DND-41 (cell line): ENCODE measurements around the gene SCUBE1.

Experiments
- ATAC-seq: fragments of 200-7000 bp; cut with Tn5 transposase; 3 replicates; pipeline ENCODE4 v1.9.1; 2021; ENCODE audit warnings: low read depth; ENCODE audit not compliant: insufficient read depth
- DNase-seq: peaks from one replicate; pipeline ENCODE4 v3.0.0-alpha.2; 2020
- H2AFZ ChIP-seq: 2 replicates; pipeline ENCODE4 v1.6.0; 2012; ENCODE audit warnings: low read depth, low read length
- H3K27ac ChIP-seq: 2 replicates; pipeline ENCODE4 v1.5.1; 2012; ENCODE audit warnings: low read length, inconsistent platforms
- H3K27me3 ChIP-seq: fragments of 200-600 bp; sonication (generic); 2 replicates; pipeline ENCODE4 v1.6.0; 2012; ENCODE audit warnings: low read length, mild to moderate bottlenecking, inconsistent platforms; ENCODE audit not compliant: insufficient read depth, poor library complexity
- H3K36me3 ChIP-seq: 2 replicates; pipeline ENCODE4 v1.5.1; 2012; ENCODE audit warnings: low read length, inconsistent platforms; ENCODE audit not compliant: insufficient read depth
- H3K4me1 ChIP-seq: 2 replicates; pipeline ENCODE4 v1.5.1; 2012; ENCODE audit warnings: mild to moderate bottlenecking, low read length; ENCODE audit not compliant: insufficient read depth
- H3K4me2 ChIP-seq: 2 replicates; pipeline ENCODE4 v1.6.0; 2012; ENCODE audit warnings: mild to moderate bottlenecking, moderate library complexity, low read length, inconsistent platforms; ENCODE audit not compliant: insufficient read depth
- H3K4me3 ChIP-seq, 2 experiments: fragments of 200-600 bp in 1 of 2; shearing (Covaris generic) in 1 of 2; 2 replicates each; pipeline ENCODE4 v1.5.1; 2012 to 2016; ENCODE audit warnings: inconsistent platforms in 2 of 2, low read length in 2 of 2, mild to moderate bottlenecking in 2 of 2, low read depth in 1 of 2, moderate library complexity in 1 of 2
- H3K79me2 ChIP-seq: 2 replicates; pipeline ENCODE4 v1.6.0; 2012; ENCODE audit warnings: low read length, inconsistent platforms; ENCODE audit not compliant: insufficient read depth
- H3K9ac ChIP-seq: 2 replicates; pipeline ENCODE4 v1.6.0; 2012; ENCODE audit warnings: low read depth, mild to moderate bottlenecking, inconsistent platforms, low read length, moderate library complexity
- H3K9me3 ChIP-seq: 2 replicates; pipeline ENCODE4 v1.5.1; 2012; ENCODE audit warnings: low read length, moderate library complexity, mild to moderate bottlenecking, inconsistent platforms; ENCODE audit not compliant: insufficient read depth, severe bottlenecking
- H4K20me1 ChIP-seq: 2 replicates; pipeline ENCODE4 v1.6.0; 2012; ENCODE audit warnings: low read length; ENCODE audit not compliant: insufficient read depth
- EZH2 ChIP-seq: IDR thresholded peaks from 3 replicates; pipeline ENCODE4 v1.6.1; 2012; ENCODE audit warnings: borderline replicate concordance, low read depth, mild to moderate bottlenecking, moderate library complexity, low read length, inconsistent platforms; ENCODE audit not compliant: severe bottlenecking
- TF ChIP-seq, protein P1 (sequence below): IDR thresholded peaks from 2 replicates; pipeline ENCODE4 v1.5.1; 2012; ENCODE audit warnings: borderline replicate concordance, low read length, moderate library complexity, mild to moderate bottlenecking; ENCODE audit not compliant: poor library complexity, severe bottlenecking; ENCODE audit errors: extremely low read depth

The SCUBE1 gene

DNA sequence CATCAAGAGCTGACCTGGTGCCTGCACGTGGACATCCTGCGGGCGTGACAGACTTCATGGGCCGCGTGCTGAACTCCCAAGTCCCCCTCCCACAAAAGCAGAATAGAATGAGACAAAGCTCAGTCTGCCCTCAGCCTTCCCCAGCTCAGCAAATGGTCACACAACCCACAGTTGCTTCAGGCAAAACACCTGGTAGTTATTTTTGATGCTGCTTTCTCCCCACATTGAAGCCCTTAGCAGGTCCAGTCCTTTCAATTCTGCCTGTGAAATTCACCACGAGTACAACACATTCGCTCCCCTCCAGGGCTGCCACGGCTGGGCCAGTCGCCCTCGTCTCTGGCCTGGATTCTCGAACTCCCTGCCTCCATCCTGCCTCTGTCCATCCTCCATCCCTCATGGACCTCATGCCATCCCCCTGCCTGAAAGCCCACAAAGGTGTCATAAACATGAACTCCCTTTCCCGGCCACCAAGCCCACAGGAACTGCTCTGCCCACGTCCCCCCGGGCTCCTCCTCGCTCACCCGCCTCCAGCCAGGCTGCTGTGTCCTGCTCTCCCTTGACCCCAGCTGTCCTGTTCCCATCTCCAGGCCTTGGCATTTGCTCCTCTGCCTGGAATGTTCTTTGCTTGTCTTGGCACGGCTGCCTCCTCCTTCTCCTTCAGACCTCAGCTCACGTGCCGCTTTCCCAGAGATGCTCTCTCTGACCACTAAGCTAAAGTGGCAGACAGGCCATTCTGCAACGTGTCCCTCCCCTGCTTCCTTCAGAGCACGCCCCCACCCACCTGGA is 42.1 kb downstream of the SCUBE1 start:
- TF ChIP-seq EZH2 = no peak
- TF ChIP-seq, protein P1, sequence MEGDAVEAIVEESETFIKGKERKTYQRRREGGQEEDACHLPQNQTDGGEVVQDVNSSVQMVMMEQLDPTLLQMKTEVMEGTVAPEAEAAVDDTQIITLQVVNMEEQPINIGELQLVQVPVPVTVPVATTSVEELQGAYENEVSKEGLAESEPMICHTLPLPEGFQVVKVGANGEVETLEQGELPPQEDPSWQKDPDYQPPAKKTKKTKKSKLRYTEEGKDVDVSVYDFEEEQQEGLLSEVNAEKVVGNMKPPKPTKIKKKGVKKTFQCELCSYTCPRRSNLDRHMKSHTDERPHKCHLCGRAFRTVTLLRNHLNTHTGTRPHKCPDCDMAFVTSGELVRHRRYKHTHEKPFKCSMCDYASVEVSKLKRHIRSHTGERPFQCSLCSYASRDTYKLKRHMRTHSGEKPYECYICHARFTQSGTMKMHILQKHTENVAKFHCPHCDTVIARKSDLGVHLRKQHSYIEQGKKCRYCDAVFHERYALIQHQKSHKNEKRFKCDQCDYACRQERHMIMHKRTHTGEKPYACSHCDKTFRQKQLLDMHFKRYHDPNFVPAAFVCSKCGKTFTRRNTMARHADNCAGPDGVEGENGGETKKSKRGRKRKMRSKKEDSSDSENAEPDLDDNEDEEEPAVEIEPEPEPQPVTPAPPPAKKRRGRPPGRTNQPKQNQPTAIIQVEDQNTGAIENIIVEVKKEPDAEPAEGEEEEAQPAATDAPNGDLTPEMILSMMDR = no peak
- H3K27ac ChIP-seq = no peak overlapping the region
- H3K9ac ChIP-seq = no peak overlapping the region
- no peaks in the 10 kb centered on the region for H3K36me3 ChIP-seq
- ATAC-seq (no peak), DNase-seq (no peak)
- H3K4me1 ChIP-seq = no peaks in the 10 kb centered on the region
- no peaks in the 10 kb centered on the region for H3K79me2 ChIP-seq
- peaks cover 4% of the 10 kb centered on the region; the same call in 1 of the 2 replicates for H4K20me1 ChIP-seq
- H3K4me2 ChIP-seq = no peak overlapping the region
- no peaks in the 10 kb centered on the region for H3K27me3 ChIP-seq
- no peak overlapping the region for H2AFZ ChIP-seq
- H3K9me3 ChIP-seq = no peaks in the 10 kb centered on the region
- H3K4me3 ChIP-seq = no peak overlapping the region

DNA sequence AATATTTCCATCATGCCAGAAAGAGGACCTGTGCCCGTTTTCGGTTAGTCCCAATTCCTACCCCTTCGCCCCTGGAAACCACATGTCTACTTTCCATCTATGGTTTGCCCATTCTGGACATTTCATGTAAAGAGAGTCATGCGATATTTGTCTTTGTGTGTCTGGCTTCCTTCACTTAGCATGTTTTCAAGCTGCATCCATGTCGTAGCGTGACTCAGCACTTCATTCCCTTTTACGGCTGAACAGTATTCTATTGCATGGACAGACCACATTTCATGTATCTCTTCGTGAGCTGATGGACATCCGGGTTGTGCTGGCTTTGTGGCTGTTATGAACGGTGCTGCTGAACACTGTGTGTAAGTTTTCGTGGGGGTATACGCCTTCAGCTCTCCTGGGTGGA is 43.4 kb downstream of the SCUBE1 start:
- Histone ChIP-seq H4K20me1 (peaks cover 4% of the 10 kb centered on the region; the same call in 1 of the 2 replicates), H3K4me2 (no peak overlapping the region), H3K9ac (no peak overlapping the region), H2AFZ (no peak overlapping the region), H3K27me3 (no peaks in the 10 kb centered on the region), H3K79me2 (no peaks in the 10 kb centered on the region), H3K9me3 (no peaks in the 10 kb centered on the region), H3K36me3 (no peaks in the 10 kb centered on the region), H3K4me1 (no peaks in the 10 kb centered on the region), H3K27ac (no peak overlapping the region), H3K4me3 (no peak overlapping the region)
- ATAC-seq (no peak), DNase-seq (no peak)
- TF ChIP-seq, protein P1 = no peak
- TF ChIP-seq EZH2 = no peak

DNA sequence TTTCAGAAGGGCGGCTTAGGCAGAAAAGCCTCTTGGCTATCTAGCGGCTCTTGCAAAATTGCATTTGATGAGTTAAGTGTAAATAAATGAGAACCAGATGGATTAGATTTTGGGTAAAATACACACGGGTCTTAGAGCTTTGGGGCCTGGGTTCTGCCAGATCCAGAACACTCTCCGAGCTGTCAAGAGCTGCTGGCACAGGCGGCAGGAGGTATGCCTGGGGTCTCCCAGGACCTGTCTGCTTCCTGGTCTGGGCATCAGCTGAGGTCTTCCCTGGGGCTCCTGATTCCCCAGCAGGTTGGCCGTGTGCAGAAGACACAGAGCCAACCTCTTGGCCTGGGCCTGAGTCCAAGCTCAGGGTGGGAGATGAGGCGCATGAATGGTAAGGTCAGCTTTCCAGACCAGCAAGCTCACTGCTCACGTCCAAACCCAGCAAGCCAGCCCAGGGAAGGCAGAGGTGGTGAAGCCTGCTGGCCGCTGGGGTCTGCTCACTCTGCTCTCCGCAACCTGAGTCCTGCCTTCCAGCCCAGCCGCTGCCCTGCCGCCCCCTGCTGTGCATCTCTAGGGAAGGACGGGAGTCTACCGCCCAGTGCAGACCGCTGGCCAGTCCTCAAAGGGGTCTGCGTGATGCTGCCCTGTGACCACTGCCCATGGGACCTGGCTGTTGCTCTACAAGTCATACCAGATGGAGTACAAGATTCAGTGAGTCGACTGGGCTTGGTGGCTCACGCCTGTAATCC is 44.9 kb downstream of the SCUBE1 start:
- Histone ChIP-seq H3K79me2 (no peaks in the 10 kb centered on the region), H3K4me3 (no peak overlapping the region), H3K27ac (no peak overlapping the region), H3K4me1 (no peaks in the 10 kb centered on the region), H3K9ac (no peak overlapping the region), H4K20me1 (peaks cover 4% of the 10 kb centered on the region; the same call in 1 of the 2 replicates), H3K4me2 (no peak overlapping the region), H3K27me3 (no peaks in the 10 kb centered on the region), H3K9me3 (no peaks in the 10 kb centered on the region), H3K36me3 (no peaks in the 10 kb centered on the region), H2AFZ (no peak overlapping the region)
- ATAC-seq = no peak
- DNase-seq = no peak
- TF ChIP-seq EZH2 = no peak
- TF ChIP-seq, protein P1 = no peak
